OCI-LY1 (cell line): ENCODE results near the gene CACNG3.

ENCODE experiments used
- H2AFZ ChIP-seq: fragments of 200-600 bp; sonication (generic), shearing (Covaris generic); 2 replicates; pipeline ENCODE4 v1.6.0; 2014; ENCODE audit warnings: antibody characterized with exemption, mild to moderate bottlenecking, low read length
- H3F3A ChIP-seq: fragments of 200-600 bp; sonication (generic), shearing (Covaris generic); 2 replicates; pipeline ENCODE4 v1.6.0; 2014; ENCODE audit warnings: mild to moderate bottlenecking, antibody characterized with exemption, low read length, moderate library complexity; ENCODE audit not compliant: insufficient read depth
- H3K27ac ChIP-seq: fragments of 200-600 bp; sonication (generic); 2 replicates; pipeline ENCODE4 v1.5.1; 2014; ENCODE audit warnings: low read length, mixed run types, mild to moderate bottlenecking, low read depth; ENCODE audit not compliant: poor library complexity, severe bottlenecking
- H3K27me3 ChIP-seq: fragments of 200-600 bp; sonication (generic); 2 replicates; pipeline ENCODE4 v1.6.0; 2014; ENCODE audit warnings: antibody characterized with exemption, mild to moderate bottlenecking, low read length, moderate library complexity; ENCODE audit not compliant: insufficient read depth
- H3K36me3 ChIP-seq: fragments of 200-600 bp; sonication (generic); 2 replicates; pipeline ENCODE4 v1.6.1; 2014; ENCODE audit warnings: mild to moderate bottlenecking, antibody characterized with exemption, low read length, moderate library complexity, mixed read lengths; ENCODE audit not compliant: insufficient read depth
- H3K4me1 ChIP-seq: fragments of 200-600 bp; sonication (generic); 2 replicates; pipeline ENCODE4 v1.5.1; 2014; ENCODE audit warnings: mild to moderate bottlenecking, low read length, moderate library complexity; ENCODE audit not compliant: insufficient read depth, severe bottlenecking
- H3K4me2 ChIP-seq: fragments of 200-600 bp; sonication (generic), shearing (Covaris generic); 2 replicates; pipeline ENCODE4 v1.6.1; 2014; ENCODE audit warnings: low read length
- H3K4me3 ChIP-seq: fragments of 200-600 bp; sonication (generic); 2 replicates; pipeline ENCODE4 v1.5.1; 2014; ENCODE audit warnings: low read length, low read depth, mild to moderate bottlenecking, mixed read lengths; ENCODE audit not compliant: poor library complexity, severe bottlenecking
- H3K79me2 ChIP-seq: fragments of 200-600 bp; shearing (Covaris generic); 2 replicates; pipeline ENCODE4 v1.6.1; 2016; ENCODE audit warnings: mixed run types, low read length, mixed read lengths; ENCODE audit not compliant: insufficient read depth
- H3K9ac ChIP-seq: fragments of 200-600 bp; sonication (generic), shearing (Covaris generic); 2 replicates; pipeline ENCODE4 v1.6.1; 2014; ENCODE audit warnings: mild to moderate bottlenecking, low read length, mixed read lengths
- H3K9me2 ChIP-seq: fragments of 200-600 bp; sonication (generic), shearing (Covaris generic); 2 replicates; pipeline ENCODE4 v1.6.1; 2014; ENCODE audit warnings: low read depth, mild to moderate bottlenecking, low read length, mixed read lengths
- H3K9me3 ChIP-seq: fragments of 200-600 bp; shearing (Covaris generic); 2 replicates; pipeline ENCODE4 v1.6.1; 2014; ENCODE audit warnings: low read length, mixed read lengths
- H4K20me1 ChIP-seq: fragments of 200-600 bp; sonication (generic), shearing (Covaris generic); 2 replicates; pipeline ENCODE4 v1.6.0; 2016; ENCODE audit warnings: mild to moderate bottlenecking, low read length; ENCODE audit not compliant: insufficient read depth
- CTCF ChIP-seq: fragments of 200-600 bp; sonication (generic), shearing (Covaris generic); IDR thresholded peaks from 2 replicates; pipeline ENCODE4 v1.5.1; 2017; ENCODE audit warnings: mild to moderate bottlenecking, antibody characterized with exemption, low read length, moderate library complexity, mixed read lengths
- EZH2 ChIP-seq: fragments of 200-600 bp; sonication (generic), shearing (Covaris generic); IDR thresholded peaks from 2 replicates; pipeline ENCODE4 v1.8.0; 2017; ENCODE audit warnings: borderline replicate concordance, mixed run types, mild to moderate bottlenecking, antibody characterized with exemption, low read length, moderate library complexity, mixed read lengths

Gene CACNG3

GRCh38 chr16:24360936-24361335 is 104.8 kb downstream of the CACNG3 start:
- no peaks in the 10 kb centered on the region for H3K4me1 ChIP-seq
- H3K79me2 ChIP-seq: no peaks in the 10 kb centered on the region
- H3K9me3 ChIP-seq: no peaks in the 10 kb centered on the region
- H3K27me3 ChIP-seq: no peaks in the 10 kb centered on the region
- H3K36me3 ChIP-seq: no peaks in the 10 kb centered on the region
- no peak overlapping the region for H3K9ac ChIP-seq
- H3F3A ChIP-seq: no peaks in the 10 kb centered on the region
- H3K9me2 ChIP-seq: no peaks in the 10 kb centered on the region
- no peak overlapping the region for H3K4me3 ChIP-seq
- no peak overlapping the region for H3K4me2 ChIP-seq
- H2AFZ ChIP-seq: no peak overlapping the region
- no peak for TF ChIP-seq EZH2
- TF ChIP-seq CTCF: no peak
- H4K20me1 ChIP-seq: no peaks in the 10 kb centered on the region
- H3K27ac ChIP-seq: no peak overlapping the region

- Histone ChIP-seq H3K9me3 (no peaks in the 10 kb centered on the region), H3K36me3 (no peaks in the 10 kb centered on the region), H2AFZ (no peak overlapping the region), H3K4me2 (no peak overlapping the region), H3K27me3 (no peaks in the 10 kb centered on the region), H3K79me2 (no peaks in the 10 kb centered on the region), H3K4me1 (no peaks in the 10 kb centered on the region), H3K9ac (no peak overlapping the region), H3K9me2 (no peaks in the 10 kb centered on the region), H3K4me3 (no peak overlapping the region), H3F3A (no peaks in the 10 kb centered on the region), H4K20me1 (no peaks in the 10 kb centered on the region), H3K27ac (no peak overlapping the region)
- TF ChIP-seq CTCF (no peak), EZH2 (no peak)
These were observed 108.5 kb downstream of the CACNG3 start for GRCh38 chr16:24364596-24364995.

- Histone ChIP-seq H3K4me1 (no peaks in the 10 kb centered on the region), H3K79me2 (no peaks in the 10 kb centered on the region), H3K4me2 (no peak overlapping the region), H3K9me3 (no peaks in the 10 kb centered on the region), H2AFZ (no peak overlapping the region), H3F3A (no peaks in the 10 kb centered on the region), H3K9ac (no peak overlapping the region), H3K27me3 (no peaks in the 10 kb centered on the region), H3K36me3 (no peaks in the 10 kb centered on the region), H4K20me1 (no peaks in the 10 kb centered on the region), H3K27ac (no peak overlapping the region), H3K4me3 (no peak overlapping the region), H3K9me2 (no peaks in the 10 kb centered on the region)
- TF ChIP-seq EZH2 (no peak), CTCF (no peak)
These were observed 111.1 kb downstream of the CACNG3 start for GRCh38 chr16:24367186-24367710.
